ENCODE results near the gene KCNC1. TPM values are rescaled to one million over a fixed set of nuclear protein-coding genes. Genes with fewer than 3 reads are reported as not detected.

KCNC1 gene
- polyA plus RNA-seq, 1 of the 3 experiments (the other 2 are of a cell fraction), result 0.18 TPM

GRCh38 chr11:17803754-17804334, 69.3 kb downstream of the KCNC1 start (continued):
- TF ChIP-seq EP300 (IDR thresholded peaks at IDR 0.05; ENCODE audit: borderline replicate concordance in 1 of 2, low read depth in 1 of 2, low read length in 1 of 2), result no peak
- no peak for TF ChIP-seq USF1 (IDR thresholded peaks at IDR 0.05; ENCODE audit: borderline replicate concordance, low read depth)
- TF ChIP-seq ELF1 (IDR thresholded peaks at IDR 0.05), result no peak

- no peak overlapping the region for H3K27ac ChIP-seq (ENCODE audit: low read depth in 2 of 2, low read length in 1 of 2)
- no peak overlapping the region for H2AFZ ChIP-seq (ENCODE audit: low read depth)
- H3K4me1 ChIP-seq (ENCODE audit: control insufficient read depth in 1 of 2, insufficient read depth in 2 of 2, low read depth in 1 of 2, low read length in 1 of 2), result peaks cover 0 to 3% of the 10 kb centered on the region in 2 experiments; a peak in 1 of 4 replicates
- H3K4me2 ChIP-seq, result no peak overlapping the region
- H3F3A ChIP-seq (replicated peaks; ENCODE audit: insufficient read depth), result no peaks in the 10 kb centered on the region
- no peaks in the 10 kb centered on the region for H3K9me3 ChIP-seq
- DNase-seq, result no peak
- H4K20me1 ChIP-seq (ENCODE audit: insufficient read depth), result no peaks in the 10 kb centered on the region
- no peak overlapping the region for H3K9ac ChIP-seq
- H3K79me2 ChIP-seq (ENCODE audit: insufficient read depth), result no peaks in the 10 kb centered on the region
- 93% methylated on average over 4 of the region's 4 CpGs for WGBS (ENCODE audit: low lambda C conversion rate)
- TF ChIP-seq YY1 (IDR thresholded peaks at IDR 0.05; ENCODE audit: low read depth) (no peak), SIN3A (IDR thresholded peaks at IDR 0.05; ENCODE audit: borderline replicate concordance, low read depth, low read length) (no peak), RAD21 (IDR thresholded peaks at IDR 0.05; ENCODE audit: low read length) (no peak), MAX (IDR thresholded peaks at IDR 0.05; ENCODE audit: low read depth) (no peak), TEAD4 (IDR thresholded peaks at IDR 0.05; ENCODE audit: borderline replicate concordance, insufficient read depth) (no peak), USF2 (IDR thresholded peaks at IDR 0.05; ENCODE audit: borderline replicate concordance, low read depth, low read length) (no peak), CHD2 (IDR thresholded peaks at IDR 0.05; ENCODE audit: low read length, partially characterized antibody) (no peak), TAF1 (IDR thresholded peaks at IDR 0.05; ENCODE audit: borderline replicate concordance, low read depth, low read length) (no peak), REST (IDR thresholded peaks at IDR 0.05; ENCODE audit: low read depth, low read length) (no peak), NRF1 (IDR thresholded peaks at IDR 0.05; ENCODE audit: low read depth, low read length) (no peak), GABPA (IDR thresholded peaks at IDR 0.05; ENCODE audit: low read depth) (no peak), TCF12 (IDR thresholded peaks at IDR 0.05) (no peak), ZBTB33 (IDR thresholded peaks at IDR 0.05; ENCODE audit: borderline replicate concordance, low read depth) (no peak), NFIC (IDR thresholded peaks at IDR 0.05; ENCODE audit: borderline replicate concordance) (no peak), SMC3 (IDR thresholded peaks at IDR 0.05; ENCODE audit: low read depth, low read length) (no peak), JUND (IDR thresholded peaks at IDR 0.05) (no peak), RCOR1 (IDR thresholded peaks at IDR 0.05; ENCODE audit: low read length) (no peak), RFX5 (IDR thresholded peaks at IDR 0.05; ENCODE audit: low read length) (no peak), EP300 (IDR thresholded peaks at IDR 0.05; ENCODE audit: borderline replicate concordance in 1 of 2, low read depth in 1 of 2, low read length in 1 of 2) (no peak), CTCF (IDR thresholded peaks at IDR 0.05) (no peak)
- POLR2A ChIA-PET, result no interaction called here
- CTCF ChIA-PET, result no interaction called here
- no peaks in the 10 kb centered on the region for H3K9me2 ChIP-seq
- no peaks in the 10 kb centered on the region for H3K36me3 ChIP-seq (replicated peaks in 1 of 2; ENCODE audit: control insufficient read depth in 1 of 2, insufficient read depth in 2 of 2, low read length in 1 of 2)
- no peak overlapping the region for H3K4me3 ChIP-seq (ENCODE audit: low read depth in 2 of 2, low read length in 1 of 2)
- no peaks in the 10 kb centered on the region for H3K27me3 ChIP-seq (ENCODE audit: insufficient read depth)
Observed at GRCh38 chr11:17805043-17805442, 70.5 kb downstream of the KCNC1 start.

All from SK-N-SH (cell line).